Measurements from ENCODE around the gene IDI2. TPM values are rescaled to one million over a fixed set of nuclear protein-coding genes. Genes with fewer than 3 reads are reported as not detected.
"Not testable (repeated sequence)": the region's sequence is repeated elsewhere in the genome, so short reads cannot be mapped to it uniquely, and the experiment has no call there.

IDI2 gene
- total RNA-seq: not detected
- under 1 TPM in 1 of 2 donors, not detected in 1; 0.10 TPM for polyA plus RNA-seq
- long read RNA-seq, donor 1, partial matches to known transcripts: 0 of 2 reads
- long read RNA-seq, donor 1, other reads (novel, unspliced or antisense): 2 of 2 reads
- long read RNA-seq, donor 2: 0 reads

DNA sequence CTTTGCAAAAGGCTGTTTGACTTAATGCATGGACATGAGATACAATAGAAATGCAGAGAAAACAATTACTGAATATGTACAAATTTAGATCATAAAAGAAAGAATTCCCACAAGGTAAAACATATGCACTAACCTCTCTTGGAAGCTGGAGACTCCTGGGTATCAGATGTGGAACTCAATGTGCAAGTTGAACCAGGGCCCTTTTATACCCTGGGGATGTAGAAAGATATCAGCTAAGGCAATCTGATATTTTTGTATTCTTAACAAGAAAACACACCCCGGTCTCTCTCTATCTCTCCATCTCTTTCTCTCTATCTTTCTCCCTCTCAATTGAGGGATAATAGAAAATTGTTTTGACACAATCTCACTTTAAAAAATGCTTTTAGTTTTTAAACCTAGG lies at the start of gene IDI2:
Gene IDI2, minus strand, starts transcription at position 177 of the 400 bp plus-strand sequence. CDS start 1,136 bp downstream, outside the sequence.
- Histone ChIP-seq H3K4me3 (ENCODE audit: low read length in 2 of 2) (no peak within 1 kb of the TSS), H3K4me1 (ENCODE audit: control insufficient read depth in 1 of 2, insufficient read depth in 2 of 2, low read length in 2 of 2) (no peaks in the 10 kb centered on the region), H3K27ac (ENCODE audit: low read depth in 1 of 2, low read length in 2 of 2) (no peak within 1 kb of the TSS), H3K9me3 (ENCODE audit: control insufficient read depth, low read length) (no peaks in the 10 kb centered on the region), H3K27me3 (ENCODE audit: control insufficient read depth in 1 of 2, insufficient read depth in 2 of 2, low read length in 1 of 2) (no peaks in the 10 kb centered on the region), H3K36me3 (ENCODE audit: control insufficient read depth in 1 of 2, insufficient read depth in 2 of 2, low read length in 1 of 2) (no peaks in the 10 kb centered on the region)
- WGBS, 2 donors: 50 to 53% methylated on average over 1 of the region's 1 CpG
- intact Hi-C loops (cut with DNase I): no loop called here
- DNase-seq (no peak), ATAC-seq (ENCODE audit: low FRiP score) (no peak)

- no peak for ATAC-seq (ENCODE audit: low FRiP score)
- Histone ChIP-seq H3K4me3 (ENCODE audit: low read length in 2 of 2) (no peak overlapping the region), H3K27me3 (ENCODE audit: control insufficient read depth in 1 of 2, insufficient read depth in 2 of 2, low read length in 1 of 2) (no peaks in the 10 kb centered on the region), H3K4me1 (ENCODE audit: control insufficient read depth in 1 of 2, insufficient read depth in 2 of 2, low read length in 2 of 2) (no peaks in the 10 kb centered on the region), H3K36me3 (ENCODE audit: control insufficient read depth in 1 of 2, insufficient read depth in 2 of 2, low read length in 1 of 2) (peaks cover 0 to 3% of the 10 kb centered on the region in 2 donors), H3K9me3 (ENCODE audit: control insufficient read depth, low read length) (no peaks in the 10 kb centered on the region), H3K27ac (ENCODE audit: low read depth in 1 of 2, low read length in 2 of 2) (no peak overlapping the region)
- 90% methylated on average over 18 of the region's 18 CpGs for whole genome bisulfite sequencing, 2 donors
- DNase-seq: no peak
- intact Hi-C loops (cut with DNase I): no loop called here
Measured at GRCh38 chr10:1074748-1075308, 49.2 kb upstream of the IDI2 start.

DNA sequence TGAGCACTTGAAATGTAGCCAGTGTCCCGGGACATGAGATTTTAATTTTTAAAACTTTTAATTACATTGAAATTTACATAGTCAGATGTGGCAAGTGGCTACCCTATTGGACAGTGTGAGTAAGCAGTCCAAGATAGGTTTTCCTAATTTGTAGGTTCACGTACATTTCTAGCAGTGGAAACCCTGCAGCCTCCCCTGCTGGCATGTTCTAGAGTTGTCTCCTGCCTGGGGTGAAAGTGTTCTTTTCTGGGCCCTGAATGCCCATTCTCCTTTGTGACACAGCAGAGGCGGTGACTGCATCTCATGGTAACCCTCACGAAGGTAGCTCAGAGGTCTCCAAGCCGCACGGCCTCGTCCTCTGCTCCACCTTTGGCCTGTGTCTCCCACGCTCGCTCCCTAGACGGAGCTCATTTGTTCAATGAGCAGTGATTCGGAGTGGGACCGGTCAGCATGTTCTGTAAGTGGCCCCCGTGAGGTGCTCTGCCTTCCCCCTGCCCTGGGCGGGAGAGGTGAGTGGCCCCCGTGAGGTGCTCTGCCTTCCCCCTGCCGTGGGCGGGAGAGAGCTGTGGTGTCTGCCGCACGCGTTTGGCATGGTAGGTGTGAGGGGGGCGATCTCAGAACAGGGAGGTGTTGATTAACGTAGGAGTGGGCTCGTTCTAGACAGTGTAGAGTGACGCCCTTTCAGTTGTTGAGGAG lies 48.5 kb upstream of the IDI2 start:
- peaks cover 0 to 3% of the 10 kb centered on the region in 2 donors for H3K36me3 ChIP-seq (ENCODE audit: control insufficient read depth in 1 of 2, insufficient read depth in 2 of 2, low read length in 1 of 2)
- no peak for ATAC-seq (ENCODE audit: low FRiP score)
- H3K4me3 ChIP-seq (ENCODE audit: low read length in 2 of 2): no peak overlapping the region
- no peak overlapping the region for H3K27ac ChIP-seq (ENCODE audit: low read depth in 1 of 2, low read length in 2 of 2)
- H3K4me1 ChIP-seq (ENCODE audit: control insufficient read depth in 1 of 2, insufficient read depth in 2 of 2, low read length in 2 of 2): no peaks in the 10 kb centered on the region
- intact Hi-C loops (cut with DNase I): no loop called here
- no peaks in the 10 kb centered on the region for H3K9me3 ChIP-seq (ENCODE audit: control insufficient read depth, low read length)
- WGBS, 2 donors: 92 to 93% methylated on average over 24 of the region's 24 CpGs
- H3K27me3 ChIP-seq (ENCODE audit: control insufficient read depth in 1 of 2, insufficient read depth in 2 of 2, low read length in 1 of 2): no peaks in the 10 kb centered on the region
- no peak for DNase-seq

GRCh38 chr10:1070919-1071318 lies 45.3 kb upstream of the IDI2 start:
- DNase-seq (no peak), ATAC-seq (ENCODE audit: low FRiP score) (no peak)
- H3K9me3 ChIP-seq (ENCODE audit: control insufficient read depth, low read length): no peaks in the 10 kb centered on the region
- intact Hi-C loops (cut with DNase I): no loop called here
- 85 to 89% methylated on average over 7 of the region's 7 CpGs for WGBS, 2 donors
- H3K27ac ChIP-seq (ENCODE audit: low read depth in 1 of 2, low read length in 2 of 2): no peak overlapping the region
- no peaks in the 10 kb centered on the region for H3K4me1 ChIP-seq (ENCODE audit: control insufficient read depth in 1 of 2, insufficient read depth in 2 of 2, low read length in 2 of 2)
- no peak overlapping the region for H3K4me3 ChIP-seq (ENCODE audit: low read length in 2 of 2)
- H3K36me3 ChIP-seq (ENCODE audit: control insufficient read depth in 1 of 2, insufficient read depth in 2 of 2, low read length in 1 of 2): peaks cover 0 to 3% of the 10 kb centered on the region in 2 donors
- no peaks in the 10 kb centered on the region for H3K27me3 ChIP-seq (ENCODE audit: control insufficient read depth in 1 of 2, insufficient read depth in 2 of 2, low read length in 1 of 2)

DNA sequence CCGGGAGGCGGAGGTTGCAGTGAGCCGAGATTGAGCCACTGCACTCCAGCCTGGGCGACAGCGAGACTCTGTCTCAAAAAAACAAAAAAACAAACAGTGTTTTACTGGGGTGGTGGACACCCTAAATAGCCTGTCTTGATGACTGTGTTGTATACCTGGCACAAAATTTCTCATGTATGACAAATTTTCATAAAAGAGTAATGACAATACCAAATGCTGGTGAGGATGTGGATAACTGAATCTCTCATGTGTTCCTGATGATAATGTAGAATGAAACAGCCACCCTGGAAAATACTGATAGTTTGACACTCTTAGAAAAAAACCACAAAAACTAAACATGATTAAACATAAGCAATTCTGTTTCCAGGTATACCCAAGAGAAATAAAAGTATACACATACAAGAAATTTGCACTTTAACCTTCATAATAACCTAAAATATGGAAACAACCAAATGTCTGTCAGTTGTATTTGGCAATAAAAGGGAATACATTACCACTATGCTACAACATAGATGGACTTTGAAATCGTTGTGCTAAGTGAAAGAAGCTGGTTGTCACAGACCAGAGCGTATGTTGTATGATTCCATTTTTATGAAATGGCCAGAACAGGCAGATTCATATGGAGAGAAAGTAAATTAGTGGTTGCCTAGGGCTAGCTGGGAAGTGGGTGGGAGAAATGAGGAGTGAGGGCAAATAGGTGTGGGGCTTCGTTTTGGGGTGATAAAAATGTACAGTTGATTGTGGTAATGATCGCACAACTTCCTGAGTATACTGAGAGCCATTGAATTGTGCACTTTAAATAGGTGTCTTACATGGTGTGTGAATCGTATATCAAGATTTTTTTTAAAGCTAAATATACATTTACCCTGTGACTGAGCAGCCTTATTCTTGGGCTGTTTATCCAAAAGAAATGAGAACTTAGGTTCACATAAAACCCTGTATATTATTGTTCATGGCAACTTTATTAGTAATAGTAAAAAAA lies 43.0 kb upstream of the IDI2 start:
- ATAC-seq (ENCODE audit: low FRiP score) (no peak), DNase-seq (no peak)
- intact Hi-C loops (cut with DNase I): no loop called here
- Histone ChIP-seq H3K4me3 (ENCODE audit: low read length in 2 of 2) (no peak overlapping the region), H3K36me3 (ENCODE audit: control insufficient read depth in 1 of 2, insufficient read depth in 2 of 2, low read length in 1 of 2) (peaks cover 0 to 2% of the 10 kb centered on the region in 2 donors), H3K27me3 (ENCODE audit: control insufficient read depth in 1 of 2, insufficient read depth in 2 of 2, low read length in 1 of 2) (no peaks in the 10 kb centered on the region), H3K9me3 (ENCODE audit: control insufficient read depth, low read length) (no peaks in the 10 kb centered on the region), H3K27ac (ENCODE audit: low read depth in 1 of 2, low read length in 2 of 2) (no peak overlapping the region), H3K4me1 (ENCODE audit: control insufficient read depth in 1 of 2, insufficient read depth in 2 of 2, low read length in 2 of 2) (no peaks in the 10 kb centered on the region)
- 89 to 90% methylated on average over 10 of the region's 10 CpGs for WGBS, 2 donors

DNA sequence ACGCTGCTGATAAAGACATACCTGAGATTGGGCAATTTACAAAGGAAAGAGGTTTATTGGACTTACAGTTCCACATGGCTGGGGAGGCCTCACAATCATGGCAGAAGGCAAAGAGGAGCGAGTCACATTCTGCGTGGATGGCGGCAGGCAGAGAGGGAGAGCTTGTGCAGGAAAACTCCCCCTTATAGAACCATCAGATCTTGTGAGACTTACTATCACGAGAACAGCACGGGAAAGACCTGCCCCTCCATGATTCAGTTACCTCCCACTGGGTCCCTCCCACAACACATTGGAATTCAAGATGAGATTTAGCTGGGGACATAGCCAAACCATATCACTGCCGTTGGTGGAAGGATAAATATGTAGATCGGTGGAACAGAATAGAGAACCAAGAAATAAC lies 41.1 kb upstream of the IDI2 start:
- H3K36me3 ChIP-seq (ENCODE audit: control insufficient read depth in 1 of 2, insufficient read depth in 2 of 2, low read length in 1 of 2); H3K4me3 ChIP-seq (ENCODE audit: low read length in 2 of 2); H3K4me1 ChIP-seq (ENCODE audit: control insufficient read depth in 1 of 2, insufficient read depth in 2 of 2, low read length in 2 of 2); H3K9me3 ChIP-seq (ENCODE audit: control insufficient read depth, low read length); H3K27me3 ChIP-seq (ENCODE audit: control insufficient read depth in 1 of 2, insufficient read depth in 2 of 2, low read length in 1 of 2); DNase-seq; ATAC-seq (ENCODE audit: low FRiP score); intact Hi-C loops (cut with DNase I); H3K27ac ChIP-seq (ENCODE audit: low read depth in 1 of 2, low read length in 2 of 2): not testable (repeated sequence)
- 89 to 90% methylated on average over 8 of the region's 8 CpGs for WGBS, 2 donors

GRCh38 chr10:1064964-1065247 lies 39.2 kb upstream of the IDI2 start:
- H3K9me3 ChIP-seq (ENCODE audit: control insufficient read depth, low read length): no peaks in the 10 kb centered on the region
- H3K4me1 ChIP-seq (ENCODE audit: control insufficient read depth in 1 of 2, insufficient read depth in 2 of 2, low read length in 2 of 2): no peaks in the 10 kb centered on the region
- no peaks in the 10 kb centered on the region for H3K27me3 ChIP-seq (ENCODE audit: control insufficient read depth in 1 of 2, insufficient read depth in 2 of 2, low read length in 1 of 2)
- WGBS, 2 donors: 96 to 98% methylated on average over 4 of the region's 4 CpGs
- no peak overlapping the region for H3K4me3 ChIP-seq (ENCODE audit: low read length in 2 of 2)
- H3K36me3 ChIP-seq (ENCODE audit: control insufficient read depth in 1 of 2, insufficient read depth in 2 of 2, low read length in 1 of 2): peaks cover 0 to 2% of the 10 kb centered on the region in 2 donors
- intact Hi-C loops (cut with DNase I): no loop called here
- DNase-seq: no peak
- no peak overlapping the region for H3K27ac ChIP-seq (ENCODE audit: low read depth in 1 of 2, low read length in 2 of 2)
- ATAC-seq (ENCODE audit: low FRiP score): no peak

GRCh38 chr10:1063232-1063865 lies 37.7 kb upstream of the IDI2 start:
- Histone ChIP-seq H3K27me3 (ENCODE audit: control insufficient read depth in 1 of 2, insufficient read depth in 2 of 2, low read length in 1 of 2) (no peaks in the 10 kb centered on the region), H3K4me1 (ENCODE audit: control insufficient read depth in 1 of 2, insufficient read depth in 2 of 2, low read length in 2 of 2) (no peaks in the 10 kb centered on the region), H3K27ac (ENCODE audit: low read depth in 1 of 2, low read length in 2 of 2) (no peak overlapping the region), H3K9me3 (ENCODE audit: control insufficient read depth, low read length) (no peaks in the 10 kb centered on the region), H3K36me3 (ENCODE audit: control insufficient read depth in 1 of 2, insufficient read depth in 2 of 2, low read length in 1 of 2) (peaks cover 0 to 2% of the 10 kb centered on the region in 2 donors), H3K4me3 (ENCODE audit: low read length in 2 of 2) (no peak overlapping the region)
- DNase-seq: no peak
- no peak for ATAC-seq (ENCODE audit: low FRiP score)
- intact Hi-C loops (cut with DNase I): no loop called here
- WGBS, 2 donors: 93% methylated on average over 7 of the region's 7 CpGs
